ENCODE measurements around the gene SEMA4G. TPM values are rescaled to one million over a fixed set of nuclear protein-coding genes. Genes with fewer than 3 reads are reported as not detected.

Gene SEMA4G
- polyA plus RNA-seq, 1 donor from 2014 or later = 1.7 TPM

GRCh38 chr10:100980711-100981110 lies 11.4 kb downstream of the SEMA4G start:
- TF ChIP-seq, protein P1, sequence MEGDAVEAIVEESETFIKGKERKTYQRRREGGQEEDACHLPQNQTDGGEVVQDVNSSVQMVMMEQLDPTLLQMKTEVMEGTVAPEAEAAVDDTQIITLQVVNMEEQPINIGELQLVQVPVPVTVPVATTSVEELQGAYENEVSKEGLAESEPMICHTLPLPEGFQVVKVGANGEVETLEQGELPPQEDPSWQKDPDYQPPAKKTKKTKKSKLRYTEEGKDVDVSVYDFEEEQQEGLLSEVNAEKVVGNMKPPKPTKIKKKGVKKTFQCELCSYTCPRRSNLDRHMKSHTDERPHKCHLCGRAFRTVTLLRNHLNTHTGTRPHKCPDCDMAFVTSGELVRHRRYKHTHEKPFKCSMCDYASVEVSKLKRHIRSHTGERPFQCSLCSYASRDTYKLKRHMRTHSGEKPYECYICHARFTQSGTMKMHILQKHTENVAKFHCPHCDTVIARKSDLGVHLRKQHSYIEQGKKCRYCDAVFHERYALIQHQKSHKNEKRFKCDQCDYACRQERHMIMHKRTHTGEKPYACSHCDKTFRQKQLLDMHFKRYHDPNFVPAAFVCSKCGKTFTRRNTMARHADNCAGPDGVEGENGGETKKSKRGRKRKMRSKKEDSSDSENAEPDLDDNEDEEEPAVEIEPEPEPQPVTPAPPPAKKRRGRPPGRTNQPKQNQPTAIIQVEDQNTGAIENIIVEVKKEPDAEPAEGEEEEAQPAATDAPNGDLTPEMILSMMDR (IDR thresholded peaks at IDR 0.05; ENCODE audit: poor library complexity, severe bottlenecking) = no peak
- no peak for TF ChIP-seq EP300 (conservative IDR thresholded peaks at IDR 0.05; ENCODE audit: poor library complexity, severe bottlenecking)
- TF ChIP-seq EZH2 (IDR thresholded peaks at IDR 0.05; ENCODE audit: borderline replicate concordance, insufficient read depth, low read length, poor library complexity, severe bottlenecking) = no peak
- TF ChIP-seq REST (IDR thresholded peaks at IDR 0.05; ENCODE audit: borderline replicate concordance) = no peak
- TF ChIP-seq POLR2AphosphoS5 (IDR thresholded peaks at IDR 0.05) = no peak
- no peak for TF ChIP-seq TAF1 (IDR thresholded peaks at IDR 0.05; ENCODE audit: low read depth)
- Histone ChIP-seq H3K4me3 (ENCODE audit: low read length) (no peak overlapping the region), H3K9me2 (ENCODE audit: insufficient read depth, low read length) (no peaks in the 10 kb centered on the region), H3K79me2 (replicated peaks; ENCODE audit: insufficient read depth, low read length) (peaks cover under 1% of the 10 kb centered on the region), H3K36me3 (ENCODE audit: insufficient read depth, low read length) (no peaks in the 10 kb centered on the region), H3K9ac (ENCODE audit: low read length) (no peak overlapping the region), H3K27me3 (ENCODE audit: insufficient read depth, low read depth, low read length) (no peaks in the 10 kb centered on the region), H3K9me3 (ENCODE audit: low read length) (no peaks in the 10 kb centered on the region), H3F3A (ENCODE audit: insufficient read depth, low read length, poor library complexity, severe bottlenecking) (no peaks in the 10 kb centered on the region), H3K4me2 (ENCODE audit: low read length) (no peak overlapping the region), H3K27ac (ENCODE audit: low read length) (no peak overlapping the region), H2AFZ (ENCODE audit: low read depth, low read length) (no peak overlapping the region), H4K20me1 (ENCODE audit: insufficient read depth) (no peaks in the 10 kb centered on the region)

- no peak overlapping the region for H3K4me2 ChIP-seq (ENCODE audit: low read length)
- H3K9ac ChIP-seq (ENCODE audit: low read length) = no peak overlapping the region
- no peaks in the 10 kb centered on the region for H3K9me3 ChIP-seq (ENCODE audit: low read length)
- no peak overlapping the region for H3K4me3 ChIP-seq (ENCODE audit: low read length)
- H3F3A ChIP-seq (ENCODE audit: insufficient read depth, low read length, poor library complexity, severe bottlenecking) = no peaks in the 10 kb centered on the region
- TF ChIP-seq EZH2 (IDR thresholded peaks at IDR 0.05; ENCODE audit: borderline replicate concordance, insufficient read depth, low read length, poor library complexity, severe bottlenecking) (no peak), TAF1 (IDR thresholded peaks at IDR 0.05; ENCODE audit: low read depth) (no peak), POLR2AphosphoS5 (IDR thresholded peaks at IDR 0.05) (no peak), SMC3 (conservative IDR thresholded peaks at IDR 0.05; ENCODE audit: poor library complexity) (no peak), RAD21 (conservative IDR thresholded peaks at IDR 0.05) (no peak), REST (IDR thresholded peaks at IDR 0.05; ENCODE audit: borderline replicate concordance) (no peak), MXI1 (conservative IDR thresholded peaks at IDR 0.05; ENCODE audit: poor library complexity, severe bottlenecking) (no peak), EP300 (conservative IDR thresholded peaks at IDR 0.05; ENCODE audit: poor library complexity, severe bottlenecking) (no peak)
- TF ChIP-seq, protein P1 (IDR thresholded peaks at IDR 0.05; ENCODE audit: poor library complexity, severe bottlenecking) = no peak
- no peak overlapping the region for H2AFZ ChIP-seq (ENCODE audit: low read depth, low read length)
- H4K20me1 ChIP-seq (ENCODE audit: insufficient read depth) = no peaks in the 10 kb centered on the region
- no peak overlapping the region for H3K27ac ChIP-seq (ENCODE audit: low read length)
- peaks cover 6% of the 10 kb centered on the region for H3K79me2 ChIP-seq (replicated peaks; ENCODE audit: insufficient read depth, low read length)
- no peaks in the 10 kb centered on the region for H3K36me3 ChIP-seq (ENCODE audit: insufficient read depth, low read length)
- no peaks in the 10 kb centered on the region for H3K27me3 ChIP-seq (ENCODE audit: insufficient read depth, low read depth, low read length)
- no peaks in the 10 kb centered on the region for H3K9me2 ChIP-seq (ENCODE audit: insufficient read depth, low read length)
Observed at GRCh38 chr10:100981178-100981772, 12.0 kb downstream of the SEMA4G start.
